Nephron (organoid): ENCODE results near the gene ELAPOR2.

ENCODE experiments used
- H3K27ac Mint-ChIP-seq, 3 experiments: 2 replicates each; pipeline ENCODE4 v1.8.0; 2020; ENCODE audit warnings: mixed read lengths in 3 of 3, mild to moderate bottlenecking in 2 of 3, moderate library complexity in 1 of 3
- H3K27me3 Mint-ChIP-seq: 2 replicates; pipeline ENCODE4 v1.8.0; 2021; ENCODE audit warnings: low read depth, mild to moderate bottlenecking, moderate library complexity, mixed read lengths
- H3K36me3 Mint-ChIP-seq: 2 replicates; pipeline ENCODE4 v1.8.0; 2020; ENCODE audit warnings: low read depth, mixed read lengths
- H3K4me1 Mint-ChIP-seq: 2 replicates; pipeline ENCODE4 v1.8.0; 2020; ENCODE audit warnings: mixed read lengths
- H3K4me3 Mint-ChIP-seq, 3 experiments: 2 replicates each; pipeline ENCODE4 v1.8.0; 2020; ENCODE audit warnings: mild to moderate bottlenecking in 3 of 3, mixed read lengths in 3 of 3, moderate library complexity in 2 of 3
- H3K9me3 Mint-ChIP-seq: 2 replicates; pipeline ENCODE4 v1.8.0; 2020; ENCODE audit warnings: mixed read lengths
- TF ChIP-seq, protein P1 (sequence below), 3 experiments: fragments of 200-600 bp; sonication (generic); IDR thresholded peaks; one replicate each; pipeline ENCODE4 v1.5.0; 2021; ENCODE audit warnings: antibody characterized with exemption in 3 of 3; ENCODE audit not compliant: unreplicated experiment in 3 of 3

ELAPOR2 gene

GRCh38 chr7:87036985-87037384 lies 22.5 kb downstream of the ELAPOR2 start:
- Mint-ChIP-seq H3K36me3 (peaks cover 11% of the 10 kb centered on the region), H3K4me3 (peak overlapping the region in 1 of 3 experiments; percentile 2), H3K4me1 (peaks cover 5% of the 10 kb centered on the region), H3K27ac (no peak overlapping the region), H3K27me3 (no peaks in the 10 kb centered on the region), H3K9me3 (peaks cover 6% of the 10 kb centered on the region)
- TF ChIP-seq, protein P1, sequence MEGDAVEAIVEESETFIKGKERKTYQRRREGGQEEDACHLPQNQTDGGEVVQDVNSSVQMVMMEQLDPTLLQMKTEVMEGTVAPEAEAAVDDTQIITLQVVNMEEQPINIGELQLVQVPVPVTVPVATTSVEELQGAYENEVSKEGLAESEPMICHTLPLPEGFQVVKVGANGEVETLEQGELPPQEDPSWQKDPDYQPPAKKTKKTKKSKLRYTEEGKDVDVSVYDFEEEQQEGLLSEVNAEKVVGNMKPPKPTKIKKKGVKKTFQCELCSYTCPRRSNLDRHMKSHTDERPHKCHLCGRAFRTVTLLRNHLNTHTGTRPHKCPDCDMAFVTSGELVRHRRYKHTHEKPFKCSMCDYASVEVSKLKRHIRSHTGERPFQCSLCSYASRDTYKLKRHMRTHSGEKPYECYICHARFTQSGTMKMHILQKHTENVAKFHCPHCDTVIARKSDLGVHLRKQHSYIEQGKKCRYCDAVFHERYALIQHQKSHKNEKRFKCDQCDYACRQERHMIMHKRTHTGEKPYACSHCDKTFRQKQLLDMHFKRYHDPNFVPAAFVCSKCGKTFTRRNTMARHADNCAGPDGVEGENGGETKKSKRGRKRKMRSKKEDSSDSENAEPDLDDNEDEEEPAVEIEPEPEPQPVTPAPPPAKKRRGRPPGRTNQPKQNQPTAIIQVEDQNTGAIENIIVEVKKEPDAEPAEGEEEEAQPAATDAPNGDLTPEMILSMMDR (IDR thresholded peaks at IDR 0.05; ENCODE audit: unreplicated experiment in 3 of 3): no peak

DNA sequence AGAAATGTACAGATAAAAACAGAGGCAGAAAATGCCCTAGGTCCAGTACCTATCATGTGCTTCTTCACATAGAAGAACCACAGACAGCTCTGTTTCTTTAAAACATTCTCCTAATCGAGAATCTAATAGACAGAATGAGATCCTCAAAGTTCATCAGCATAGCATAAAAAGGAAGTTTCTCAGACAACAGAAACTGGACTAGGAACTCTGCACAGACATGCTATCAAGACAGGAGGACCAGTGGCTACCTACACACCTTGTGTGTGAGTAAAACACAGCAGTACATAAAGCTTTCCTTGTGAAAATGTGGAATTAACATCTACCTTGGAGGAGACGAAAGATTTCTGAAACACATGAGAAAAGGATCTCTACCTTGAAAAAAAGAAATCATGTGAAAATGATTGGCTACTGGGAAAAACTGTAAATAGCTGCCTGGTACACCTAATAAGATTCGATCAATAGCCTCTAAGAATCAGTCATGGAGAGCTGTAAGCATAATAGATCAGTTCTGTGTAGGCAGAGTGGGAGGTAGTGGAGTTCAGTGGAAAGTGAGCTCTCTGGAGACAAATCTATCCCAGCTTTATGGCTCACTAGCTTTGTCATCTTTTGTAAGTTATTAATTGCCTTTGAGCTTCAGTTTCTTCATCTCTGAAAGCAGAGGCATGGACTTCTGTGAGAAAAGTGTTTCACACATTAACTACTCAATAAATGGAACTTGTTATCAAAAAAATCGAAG lies 26.7 kb downstream of the ELAPOR2 start:
- no peaks in the 10 kb centered on the region for H3K4me1 Mint-ChIP-seq
- TF ChIP-seq, protein P1 (IDR thresholded peaks at IDR 0.05; ENCODE audit: unreplicated experiment in 3 of 3): no peak
- H3K4me3 Mint-ChIP-seq: no peak overlapping the region
- peaks cover 19% of the 10 kb centered on the region for H3K36me3 Mint-ChIP-seq
- no peak overlapping the region for H3K27ac Mint-ChIP-seq
- peaks cover 6% of the 10 kb centered on the region for H3K9me3 Mint-ChIP-seq
- no peaks in the 10 kb centered on the region for H3K27me3 Mint-ChIP-seq

DNA sequence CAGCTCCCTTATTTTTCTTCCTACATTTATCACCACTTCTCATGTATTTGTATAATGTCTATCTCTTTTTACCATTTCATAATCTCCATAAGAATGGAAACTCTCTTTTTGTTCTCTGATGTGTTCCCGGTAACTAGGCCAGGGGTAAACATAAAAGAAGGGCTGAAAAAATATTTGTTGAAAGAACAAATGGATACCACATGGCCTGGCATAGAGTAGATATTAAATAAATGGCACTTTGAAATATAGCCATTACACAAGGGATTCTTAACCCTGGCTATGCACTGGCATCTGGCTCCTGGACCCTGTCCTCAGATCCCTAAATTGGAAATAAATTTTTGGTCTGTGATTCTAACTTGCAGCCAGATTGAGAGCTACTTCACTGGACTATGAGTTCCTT lies 30.4 kb downstream of the ELAPOR2 start:
- no peaks in the 10 kb centered on the region for H3K4me1 Mint-ChIP-seq
- H3K9me3 Mint-ChIP-seq: peaks cover under 1% of the 10 kb centered on the region
- no peak overlapping the region for H3K4me3 Mint-ChIP-seq
- no peak overlapping the region for H3K27ac Mint-ChIP-seq
- no peaks in the 10 kb centered on the region for H3K27me3 Mint-ChIP-seq
- TF ChIP-seq, protein P1 (IDR thresholded peaks at IDR 0.05; ENCODE audit: unreplicated experiment in 3 of 3): no peak
- H3K36me3 Mint-ChIP-seq: peaks cover 14% of the 10 kb centered on the region

- Mint-ChIP-seq H3K36me3 (peaks cover 17% of the 10 kb centered on the region), H3K27me3 (no peaks in the 10 kb centered on the region), H3K27ac (no peak overlapping the region), H3K9me3 (peaks cover 2% of the 10 kb centered on the region), H3K4me3 (no peak overlapping the region), H3K4me1 (no peaks in the 10 kb centered on the region)
- TF ChIP-seq, protein P1 (IDR thresholded peaks at IDR 0.05; ENCODE audit: unreplicated experiment in 3 of 3): no peak
Observed at GRCh38 chr7:87028636-87029035, 30.8 kb downstream of the ELAPOR2 start.

GRCh38 chr7:87027900-87028299 lies 31.6 kb downstream of the ELAPOR2 start:
- H3K4me3 Mint-ChIP-seq: no peak overlapping the region

More at GRCh38 chr7:87027900-87028299, 31.6 kb downstream of the ELAPOR2 start:
- Mint-ChIP-seq H3K9me3 (peaks cover 2% of the 10 kb centered on the region), H3K4me1 (no peaks in the 10 kb centered on the region), H3K27me3 (no peaks in the 10 kb centered on the region), H3K27ac (no peak overlapping the region), H3K36me3 (peaks cover 17% of the 10 kb centered on the region)
- TF ChIP-seq, protein P1 (IDR thresholded peaks at IDR 0.05; ENCODE audit: unreplicated experiment in 3 of 3): no peak
